ENCODE data around the gene PTPRJ. TPM values are rescaled to one million over a fixed set of nuclear protein-coding genes. Genes with fewer than 3 reads are reported as not detected.

Gene PTPRJ
- total RNA-seq, 1 experiment from 2014 or later: 59.4 TPM

DNA sequence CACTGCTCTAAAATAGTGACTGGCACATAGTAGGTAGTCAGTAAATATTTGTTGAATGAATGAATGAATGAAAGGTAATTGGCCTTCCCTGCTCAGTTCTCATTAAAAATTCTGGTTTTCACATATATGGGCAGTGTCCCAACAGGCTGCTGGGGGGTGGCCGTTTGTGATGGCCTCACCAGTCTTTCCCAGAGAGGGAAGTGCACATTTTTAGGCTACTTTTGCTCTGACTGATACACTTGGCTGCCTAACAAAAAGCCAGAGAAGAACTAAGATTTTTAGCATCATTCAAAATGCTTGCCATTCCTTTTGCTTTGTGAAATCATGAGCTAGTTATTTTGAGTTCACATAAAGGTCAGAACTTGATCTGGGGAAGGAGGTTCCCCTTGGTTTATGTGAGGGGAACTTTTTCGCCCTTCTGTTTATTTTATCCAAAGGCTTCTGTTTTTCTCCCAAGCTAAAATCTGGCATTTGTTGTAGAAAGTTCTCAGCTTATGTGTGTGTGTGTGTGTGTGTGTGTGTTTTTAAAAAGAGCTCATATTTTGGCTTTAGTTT lies 83.1 kb downstream of the PTPRJ start:
- Mint-ChIP-seq H3K36me3 (ENCODE audit: insufficient read depth, unreplicated experiment) (peaks cover 6% of the 10 kb centered on the region), H3K27ac (ENCODE audit: unreplicated experiment) (peak overlapping the region; percentile 77), H3K9me3 (ENCODE audit: low read depth, unreplicated experiment) (no peaks in the 10 kb centered on the region), H3K27me3 (ENCODE audit: unreplicated experiment) (no peaks in the 10 kb centered on the region), H3K4me1 (ENCODE audit: low read depth, unreplicated experiment) (peaks cover 71% of the 10 kb centered on the region), H3K4me3 (ENCODE audit: low read depth, unreplicated experiment) (peak overlapping the region; percentile 48)
- BruUV-seq (replicated peaks): no TSS peak
- intact Hi-C loops (cut with micrococcal nuclease; ENCODE audit: unreplicated experiment): no loop called here
- DNase-seq: peak; percentile 26
- CTCF ChIA-PET: interaction anchor here (0.6 to 1.5 kb wide), 5 partner anchors 13 to 128 kb away, joined by 3 to 7 read pairs (median 4); no protein-coding TSS in a partner anchor
- no peak for TF ChIP-seq CTCF (IDR thresholded peaks at IDR 0.05; ENCODE audit: unreplicated experiment)

DNA sequence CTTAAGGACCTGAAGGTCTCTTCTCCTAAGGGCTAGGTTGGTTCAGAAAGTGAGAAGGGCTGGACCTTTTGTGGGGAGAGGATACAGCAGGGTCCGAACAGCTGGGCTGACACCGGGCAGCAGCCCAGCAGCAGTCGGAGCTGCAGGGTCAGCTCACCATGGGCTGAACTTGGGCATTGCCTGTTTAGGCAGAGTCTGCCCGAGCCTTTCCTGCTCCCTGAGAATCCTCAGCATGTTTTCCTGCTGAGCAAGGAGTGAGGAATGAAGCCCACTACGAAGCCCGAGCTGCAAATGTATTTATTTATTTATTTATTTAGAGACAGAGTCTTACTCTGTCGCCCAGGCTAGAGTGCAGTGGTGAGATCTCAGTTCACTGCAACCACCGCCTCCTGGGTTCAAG lies 83.9 kb downstream of the PTPRJ start:
- BruUV-seq (replicated peaks): no TSS peak
- intact Hi-C loops (cut with micrococcal nuclease; ENCODE audit: unreplicated experiment): no loop called here
- no peaks in the 10 kb centered on the region for H3K9me3 Mint-ChIP-seq (ENCODE audit: low read depth, unreplicated experiment)
- CTCF ChIA-PET: interaction anchor here (0.8 to 1.5 kb wide), 2 partner anchors 16 to 29 kb away, joined by 3 to 6 read pairs; no protein-coding TSS in a partner anchor
- H3K4me3 Mint-ChIP-seq (ENCODE audit: low read depth, unreplicated experiment): peak overlapping the region; percentile 48
- H3K4me1 Mint-ChIP-seq (ENCODE audit: low read depth, unreplicated experiment): peaks cover 63% of the 10 kb centered on the region
- H3K36me3 Mint-ChIP-seq (ENCODE audit: insufficient read depth, unreplicated experiment): peaks cover 6% of the 10 kb centered on the region
- peak overlapping the region; percentile 77 for H3K27ac Mint-ChIP-seq (ENCODE audit: unreplicated experiment)
- H3K27me3 Mint-ChIP-seq (ENCODE audit: unreplicated experiment): no peaks in the 10 kb centered on the region
- DNase-seq: no peak
- no peak for TF ChIP-seq CTCF (IDR thresholded peaks at IDR 0.05; ENCODE audit: unreplicated experiment)

- Mint-ChIP-seq H3K4me1 (ENCODE audit: low read depth, unreplicated experiment) (peaks cover 43% of the 10 kb centered on the region), H3K27ac (ENCODE audit: unreplicated experiment) (no peak overlapping the region), H3K9me3 (ENCODE audit: low read depth, unreplicated experiment) (no peaks in the 10 kb centered on the region), H3K27me3 (ENCODE audit: unreplicated experiment) (no peaks in the 10 kb centered on the region), H3K4me3 (ENCODE audit: low read depth, unreplicated experiment) (no peak overlapping the region), H3K36me3 (ENCODE audit: insufficient read depth, unreplicated experiment) (peaks cover 6% of the 10 kb centered on the region)
- no TSS peak for BruUV-seq (replicated peaks)
- CTCF ChIA-PET: no interaction called here
- no peak for TF ChIP-seq CTCF (IDR thresholded peaks at IDR 0.05; ENCODE audit: unreplicated experiment)
- intact Hi-C loops (cut with micrococcal nuclease; ENCODE audit: unreplicated experiment): no loop called here
- DNase-seq: no peak
Measured at GRCh38 chr11:48066881-48067800, 86.8 kb downstream of the PTPRJ start.

DNA sequence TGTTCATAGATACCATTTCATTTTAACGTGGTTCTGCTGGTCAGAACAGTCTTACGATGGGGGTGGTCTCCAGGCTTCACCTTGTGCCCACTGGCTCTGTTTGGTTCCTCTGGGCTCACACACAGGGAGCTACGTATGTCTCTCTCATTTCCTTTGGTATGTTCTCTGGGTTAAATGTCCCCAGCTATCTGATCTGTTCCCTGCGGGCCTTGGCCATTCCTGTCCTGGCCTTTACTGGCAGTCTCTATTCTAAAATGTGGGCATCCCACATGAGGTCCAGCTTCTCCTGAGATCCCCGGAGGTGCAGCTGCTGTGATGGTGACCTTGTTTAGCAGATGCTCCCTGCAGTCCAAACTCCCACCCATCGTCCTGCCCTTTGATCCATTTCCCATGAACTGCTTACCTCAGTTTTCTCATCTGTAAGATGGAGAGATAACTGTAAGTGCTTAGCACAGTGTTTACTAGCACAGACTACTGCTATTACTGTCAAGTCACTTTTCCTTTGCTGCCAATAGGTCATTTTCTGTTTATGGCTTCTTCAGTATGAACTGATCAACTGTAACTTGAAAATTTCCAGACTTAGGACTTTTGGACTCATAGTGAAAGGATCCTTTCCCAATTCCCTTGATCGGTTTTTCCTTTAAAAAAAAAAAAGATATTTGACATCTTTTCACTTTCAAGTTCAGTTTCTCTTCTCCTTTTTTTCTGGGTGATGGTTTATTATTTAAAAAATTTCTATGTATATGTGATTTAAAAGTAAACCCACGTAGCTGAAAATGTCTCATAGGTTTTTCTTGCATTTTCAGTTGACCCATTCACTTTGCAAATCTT lies 92.9 kb downstream of the PTPRJ start:
- Mint-ChIP-seq H3K27me3 (ENCODE audit: unreplicated experiment) (no peaks in the 10 kb centered on the region), H3K4me3 (ENCODE audit: low read depth, unreplicated experiment) (no peak overlapping the region), H3K9me3 (ENCODE audit: low read depth, unreplicated experiment) (no peaks in the 10 kb centered on the region), H3K27ac (ENCODE audit: unreplicated experiment) (no peak overlapping the region), H3K4me1 (ENCODE audit: low read depth, unreplicated experiment) (no peaks in the 10 kb centered on the region), H3K36me3 (ENCODE audit: insufficient read depth, unreplicated experiment) (no peaks in the 10 kb centered on the region)
- no peak for TF ChIP-seq CTCF (IDR thresholded peaks at IDR 0.05; ENCODE audit: unreplicated experiment)
- DNase-seq: no peak
- no TSS peak for BruUV-seq (replicated peaks)
- CTCF ChIA-PET: no interaction called here
- intact Hi-C loops (cut with micrococcal nuclease; ENCODE audit: unreplicated experiment): no loop called here
